ENCODE data around the gene SMPDL3B.

- TF ChIP-seq POLR2A (IDR thresholded peaks at IDR 0.05): no peak
- no peak for TF ChIP-seq CTCF (IDR thresholded peaks at IDR 0.05)
- TF ChIP-seq EP300 (IDR thresholded peaks at IDR 0.05): no peak
Observed at GRCh38 chr1:27966402-27967105, 31.8 kb downstream of the SMPDL3B start.

Data from tibial nerve (tissue), 4 donors.